Vagina (tissue), 2 donors: ENCODE results near the gene TMEM95. TPM values are rescaled to one million over a fixed set of nuclear protein-coding genes. Genes with fewer than 3 reads are reported as not detected.

Experiments used
- DNase-seq, 2 donors: peaks; one replicate each; pipeline ENCODE4 v3.0.0-alpha.2; 2017; ENCODE audit errors: extremely low spot score in 2 of 2
- H3K27ac ChIP-seq: fragments of 200-600 bp; sonication (generic); one replicate; pipeline ENCODE4 v1.5.1; 2019
- H3K27me3 ChIP-seq: fragments of 200-600 bp; sonication (generic); one replicate; pipeline ENCODE4 v1.5.1; 2019
- H3K36me3 ChIP-seq, 2 donors: fragments of 200-600 bp; sonication (generic); one replicate each; pipeline ENCODE4 v1.5.1; 2017 to 2019
- H3K4me1 ChIP-seq: fragments of 200-600 bp; sonication (generic); one replicate; pipeline ENCODE4 v1.5.1; 2019
- H3K4me3 ChIP-seq, 2 donors: fragments of 200-600 bp; sonication (generic); 1 replicate in 1 of 2; 2 replicates in 1 of 2; pipeline ENCODE4 v1.5.1; 2016 to 2019
- H3K9me3 ChIP-seq: fragments of 200-600 bp; sonication (generic); one replicate; pipeline ENCODE4 v1.5.1; 2019
- POLR2A ChIP-seq, 2 donors: fragments of 450-650 bp; IDR thresholded peaks; one replicate each; pipeline ENCODE4 v1.6.1; 2017; ENCODE audit warnings: antibody characterized with exemption in 2 of 2, mild to moderate bottlenecking in 2 of 2, moderate library complexity in 2 of 2
- POLR2AphosphoS5 ChIP-seq, 2 donors: sonication (generic); formaldehyde crosslinking; IDR thresholded peaks; one replicate each; pipeline ENCODE4 v1.9.0; 2017; ENCODE audit warnings: antibody characterized with exemption in 2 of 2, mild to moderate bottlenecking in 2 of 2, low read depth in 1 of 2; ENCODE audit not compliant: insufficient read depth in 1 of 2
- intact Hi-C: fragments of 100-400 bp; cut with DNase I; formaldehyde crosslinking; loops from one replicate; pipeline ENCODE4 v1.15.1; 2023
- total RNA-seq: library from RNA; depleted of rRNA; stranded (reverse); fragments of >200 nt; gene quantifications from one replicate; pipeline ENCODE4 v1.2.3, GENCODE V29; 2016
- TF ChIP-seq, protein P1 (sequence below), 3 experiments: fragments of 450-650 bp in 2 of 3; fragments of 200-600 bp in 1 of 3; sonication (generic) in 1 of 3; IDR thresholded peaks; one replicate each; pipeline ENCODE4 v1.5.1; 2017 to 2019; ENCODE audit warnings: antibody characterized with exemption in 3 of 3, mild to moderate bottlenecking in 2 of 3, moderate library complexity in 2 of 3

TMEM95 gene
- total RNA-seq, 1 donor from 2014 or later, result not detected

DNA sequence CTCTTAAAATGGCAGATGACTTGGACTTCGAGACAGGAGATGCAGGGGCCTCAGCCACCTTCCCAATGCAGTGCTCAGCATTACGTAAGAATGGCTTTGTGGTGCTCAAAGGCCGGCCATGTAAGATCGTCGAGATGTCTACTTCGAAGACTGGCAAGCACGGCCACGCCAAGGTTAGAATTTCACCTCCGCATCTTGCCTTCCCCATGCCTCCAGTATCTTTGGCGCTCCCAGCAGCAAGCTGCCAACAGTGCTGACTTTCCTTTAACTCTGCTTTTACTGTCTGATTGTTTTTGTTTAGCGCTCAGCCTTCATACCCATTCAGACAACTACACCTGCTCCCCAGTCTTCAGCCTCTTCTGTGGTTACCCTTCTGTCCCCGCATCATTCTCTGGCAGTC is 45.3 kb upstream of the TMEM95 start:
- TF ChIP-seq, protein P1, sequence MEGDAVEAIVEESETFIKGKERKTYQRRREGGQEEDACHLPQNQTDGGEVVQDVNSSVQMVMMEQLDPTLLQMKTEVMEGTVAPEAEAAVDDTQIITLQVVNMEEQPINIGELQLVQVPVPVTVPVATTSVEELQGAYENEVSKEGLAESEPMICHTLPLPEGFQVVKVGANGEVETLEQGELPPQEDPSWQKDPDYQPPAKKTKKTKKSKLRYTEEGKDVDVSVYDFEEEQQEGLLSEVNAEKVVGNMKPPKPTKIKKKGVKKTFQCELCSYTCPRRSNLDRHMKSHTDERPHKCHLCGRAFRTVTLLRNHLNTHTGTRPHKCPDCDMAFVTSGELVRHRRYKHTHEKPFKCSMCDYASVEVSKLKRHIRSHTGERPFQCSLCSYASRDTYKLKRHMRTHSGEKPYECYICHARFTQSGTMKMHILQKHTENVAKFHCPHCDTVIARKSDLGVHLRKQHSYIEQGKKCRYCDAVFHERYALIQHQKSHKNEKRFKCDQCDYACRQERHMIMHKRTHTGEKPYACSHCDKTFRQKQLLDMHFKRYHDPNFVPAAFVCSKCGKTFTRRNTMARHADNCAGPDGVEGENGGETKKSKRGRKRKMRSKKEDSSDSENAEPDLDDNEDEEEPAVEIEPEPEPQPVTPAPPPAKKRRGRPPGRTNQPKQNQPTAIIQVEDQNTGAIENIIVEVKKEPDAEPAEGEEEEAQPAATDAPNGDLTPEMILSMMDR (IDR thresholded peaks at IDR 0.05), result no peak
- TF ChIP-seq POLR2A (IDR thresholded peaks at IDR 0.05), result no peak
- no peak for TF ChIP-seq POLR2AphosphoS5 (IDR thresholded peaks at IDR 0.05; ENCODE audit: insufficient read depth in 1 of 2, low read depth in 1 of 2)
- Histone ChIP-seq H3K27ac (peak overlapping the region; percentile 94), H3K9me3 (no peaks in the 10 kb centered on the region), H3K27me3 (no peaks in the 10 kb centered on the region), H3K4me1 (peaks cover 67% of the 10 kb centered on the region), H3K4me3 (no peak overlapping the region), H3K36me3 (peaks cover 3 to 47% of the 10 kb centered on the region in 2 donors)
- no peak for DNase-seq
- intact Hi-C loops, result loop anchor here (5.0 kb wide), 1 partner anchor 38 kb away; no protein-coding TSS in a partner anchor

DNA sequence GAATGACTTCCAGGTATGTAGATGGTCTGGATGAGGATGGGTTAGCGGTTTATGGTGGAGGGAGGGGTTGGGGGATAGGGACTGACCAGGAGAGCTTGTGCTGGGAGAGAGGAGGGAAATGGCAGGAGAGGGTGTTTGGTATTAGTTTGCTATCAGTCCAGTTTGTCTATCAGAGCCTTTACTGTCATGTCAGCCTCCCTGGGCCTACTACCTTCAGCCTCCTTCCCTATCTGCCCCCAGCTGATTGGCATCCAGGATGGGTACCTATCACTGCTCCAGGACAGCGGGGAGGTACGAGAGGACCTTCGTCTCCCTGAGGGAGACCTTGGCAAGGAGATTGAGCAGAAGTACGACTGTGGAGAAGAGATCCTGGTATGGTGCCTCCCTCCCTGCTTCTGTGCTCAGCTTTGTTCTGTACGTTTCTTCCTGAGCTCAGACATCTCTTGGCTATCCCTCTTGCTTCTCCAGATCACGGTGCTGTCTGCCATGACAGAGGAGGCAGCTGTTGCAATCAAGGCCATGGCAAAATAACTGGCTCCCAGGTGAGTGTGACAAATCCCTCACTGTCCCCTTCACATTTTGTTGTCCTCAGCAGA is 43.7 kb upstream of the TMEM95 start:
- no peaks in the 10 kb centered on the region for H3K27me3 ChIP-seq
- no peak overlapping the region for H3K4me3 ChIP-seq
- DNase-seq, result no peak
- peaks cover 74% of the 10 kb centered on the region for H3K4me1 ChIP-seq
- no peak overlapping the region for H3K27ac ChIP-seq
- TF ChIP-seq POLR2A (IDR thresholded peaks at IDR 0.05), result no peak
- TF ChIP-seq, protein P1 (IDR thresholded peaks at IDR 0.05), result no peak
- TF ChIP-seq POLR2AphosphoS5 (IDR thresholded peaks at IDR 0.05; ENCODE audit: insufficient read depth in 1 of 2, low read depth in 1 of 2), result no peak
- intact Hi-C loops, result loop anchor here (5.0 kb wide), 1 partner anchor 36 kb away; no protein-coding TSS in a partner anchor
- peaks cover 3 to 47% of the 10 kb centered on the region in 2 donors for H3K36me3 ChIP-seq
- H3K9me3 ChIP-seq, result no peaks in the 10 kb centered on the region

DNA sequence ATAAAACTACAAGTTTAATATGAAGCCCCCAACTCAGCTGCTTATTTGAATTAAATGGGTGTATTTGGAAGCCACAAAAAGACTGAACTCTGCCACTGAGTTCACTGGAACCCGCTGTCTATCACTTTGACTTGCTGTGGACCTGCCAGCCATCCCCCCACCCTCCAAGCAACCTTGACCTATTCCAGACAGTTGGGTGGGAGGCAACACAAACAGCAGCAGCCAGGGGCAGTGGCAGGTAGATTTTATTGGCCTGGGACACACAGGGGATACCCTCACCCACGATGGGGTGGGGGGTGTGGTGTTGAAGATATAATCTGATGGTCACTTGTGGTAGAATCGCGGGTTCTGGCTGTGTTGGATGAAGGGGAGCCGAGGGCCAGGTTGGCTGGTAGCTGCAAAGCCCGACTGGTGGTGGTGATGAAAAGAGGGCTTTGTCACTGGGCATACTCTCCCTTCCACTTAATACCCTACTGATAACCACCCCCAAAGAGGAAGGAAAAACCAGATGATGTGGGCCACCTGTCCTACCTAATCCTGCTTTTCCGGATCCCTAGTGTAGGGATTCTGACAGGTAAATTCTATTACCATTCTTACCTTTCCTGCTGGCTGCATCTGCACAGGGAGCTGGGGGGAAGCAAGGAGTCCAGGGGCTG is 42.4 kb upstream of the TMEM95 start:
- H3K4me1 ChIP-seq, result peaks cover 68% of the 10 kb centered on the region
- H3K4me3 ChIP-seq, result no peak overlapping the region
- H3K27ac ChIP-seq, result no peak overlapping the region
- peaks cover 3 to 54% of the 10 kb centered on the region in 2 donors for H3K36me3 ChIP-seq
- TF ChIP-seq POLR2A (IDR thresholded peaks at IDR 0.05) (no peak), POLR2AphosphoS5 (IDR thresholded peaks at IDR 0.05; ENCODE audit: insufficient read depth in 1 of 2, low read depth in 1 of 2) (no peak)
- TF ChIP-seq, protein P1 (IDR thresholded peaks at IDR 0.05), result no peak
- no peaks in the 10 kb centered on the region for H3K9me3 ChIP-seq
- H3K27me3 ChIP-seq, result no peaks in the 10 kb centered on the region
- no peak for DNase-seq
- intact Hi-C loops, result loop anchor here (5.0 kb wide), 1 partner anchor 35 kb away; no protein-coding TSS in a partner anchor

DNA sequence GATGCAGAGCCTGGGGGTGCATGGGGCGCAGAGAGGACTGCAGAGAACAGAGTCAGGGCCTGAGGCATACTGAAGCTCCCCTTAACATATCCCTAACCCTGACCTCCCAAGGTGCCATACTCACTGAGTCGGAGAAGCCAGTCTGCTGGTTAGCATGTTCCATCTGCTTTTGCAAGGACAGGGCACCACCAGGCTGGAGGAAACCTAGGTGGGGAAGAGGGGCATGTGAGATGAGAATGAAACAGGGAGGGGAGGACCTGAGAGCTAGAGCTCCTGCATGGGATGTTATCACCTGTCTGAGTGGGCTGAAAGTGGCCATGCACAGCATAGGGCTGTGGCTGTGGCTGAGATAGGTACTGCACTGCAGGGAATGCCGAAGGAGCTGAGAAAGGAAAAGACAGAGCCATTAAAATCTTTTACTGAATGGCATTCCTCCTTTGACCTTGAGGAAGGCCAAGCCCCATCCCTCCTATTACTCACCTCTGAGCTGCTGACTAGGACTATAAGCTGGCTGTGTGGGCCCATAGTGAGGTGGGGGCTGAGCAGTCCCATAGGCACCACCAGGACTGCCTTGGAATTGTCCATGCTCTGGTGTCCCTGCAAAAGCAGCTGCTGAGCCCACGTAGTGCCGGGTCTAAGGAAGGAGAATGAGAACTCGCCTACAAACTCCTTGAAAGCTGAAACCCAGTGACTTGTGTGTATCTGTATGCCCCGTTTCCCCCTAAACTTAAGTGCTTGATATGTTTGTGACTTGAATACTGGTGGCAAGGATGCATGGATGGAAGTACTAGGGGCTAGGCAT is 41.7 kb upstream of the TMEM95 start:
- intact Hi-C loops, result loop anchor here (5.0 kb wide), 1 partner anchor 34 kb away; no protein-coding TSS in a partner anchor

More for the DNA sequence above, 41.7 kb upstream of the TMEM95 start:
- peaks cover 66% of the 10 kb centered on the region for H3K4me1 ChIP-seq
- H3K27me3 ChIP-seq, result no peaks in the 10 kb centered on the region
- H3K4me3 ChIP-seq, result no peak overlapping the region
- TF ChIP-seq POLR2A (IDR thresholded peaks at IDR 0.05) (no peak), POLR2AphosphoS5 (IDR thresholded peaks at IDR 0.05; ENCODE audit: insufficient read depth in 1 of 2, low read depth in 1 of 2) (no peak)
- TF ChIP-seq, protein P1 (IDR thresholded peaks at IDR 0.05), result no peak
- no peaks in the 10 kb centered on the region for H3K9me3 ChIP-seq
- no peak for DNase-seq
- H3K36me3 ChIP-seq, result peaks cover 3 to 61% of the 10 kb centered on the region in 2 donors
- no peak overlapping the region for H3K27ac ChIP-seq
